Smooth muscle cell (in vitro differentiated cells): Measurements from ENCODE around the gene WNK2. TPM values are rescaled to one million over a fixed set of nuclear protein-coding genes. Genes with fewer than 3 reads are reported as not detected.

Experiments used
- DNase-seq: peaks from one replicate; lab custom pipeline; 2025; ENCODE audit not compliant: unreplicated experiment; lab: John Stamatoyannopoulos, UW
- H2AFZ ChIP-seq: fragments of 200-600 bp; sonication (generic); 2 replicates; pipeline ENCODE4 v1.6.0; 2016; ENCODE audit warnings: antibody characterized with exemption, low read depth, mild to moderate bottlenecking
- H3F3A ChIP-seq: fragments of 200-600 bp; sonication (generic); 2 replicates; pipeline ENCODE4 v1.6.0; 2017; ENCODE audit warnings: antibody characterized with exemption, low read depth
- H3K27ac ChIP-seq: fragments of 200-600 bp; sonication (generic); 2 replicates; pipeline ENCODE4 v1.5.1; 2016; ENCODE audit warnings: low read depth, mild to moderate bottlenecking
- H3K27me3 ChIP-seq: fragments of 200-600 bp; sonication (generic); 2 replicates; pipeline ENCODE4 v1.6.1; 2016; ENCODE audit warnings: low read depth, mild to moderate bottlenecking
- H3K36me3 ChIP-seq: fragments of 200-600 bp; sonication (generic); 2 replicates; pipeline ENCODE4 v1.5.1; 2016; ENCODE audit warnings: low read depth
- H3K4me1 ChIP-seq: fragments of 200-600 bp; sonication (generic); 2 replicates; pipeline ENCODE4 v1.5.1; 2016; ENCODE audit warnings: low read depth
- H3K4me2 ChIP-seq: fragments of 200-600 bp; sonication (generic); 2 replicates; pipeline ENCODE4 v1.6.0; 2016; ENCODE audit warnings: mild to moderate bottlenecking
- H3K4me3 ChIP-seq: fragments of 200-600 bp; sonication (generic); 2 replicates; pipeline ENCODE4 v1.5.1; 2016; ENCODE audit warnings: mild to moderate bottlenecking
- H3K79me2 ChIP-seq: fragments of 200-600 bp; sonication (generic); 2 replicates; pipeline ENCODE4 v1.6.0; 2016; ENCODE audit warnings: low read depth, mild to moderate bottlenecking
- H3K9ac ChIP-seq: fragments of 200-600 bp; sonication (generic); 2 replicates; pipeline ENCODE4 v1.6.0; 2016; ENCODE audit warnings: low read depth
- H3K9me3 ChIP-seq: fragments of 200-600 bp; sonication (generic); replicated peaks from 2 replicates; pipeline ENCODE4 v1.5.1; 2016; ENCODE audit warnings: low read depth
- H4K20me1 ChIP-seq: fragments of 200-600 bp; sonication (generic); 2 replicates; pipeline ENCODE4 v1.6.0; 2016; ENCODE audit warnings: low read depth
- WGBS: methylation state at CpG from one replicate; pipeline ENCODE4 v1.1.7; 2016; ENCODE audit warnings: low lambda C conversion rate; 5-methylcytosine and 5-hydroxymethylcytosine counted together
- polyA plus RNA-seq: library from polyadenylated mRNA; unstranded; fragments of >200 nt; fragmentation: Nextera tagmentation; extraction: Ambion mirVana; gene quantifications from 2 replicates; pipeline ENCODE4 v1.2.1, GENCODE V29; 2016
- total RNA-seq: library from RNA; depleted of rRNA; stranded (reverse); fragments of >200 nt; gene quantifications from 2 replicates; pipeline ENCODE4 v1.2.3, GENCODE V29; 2014
- TF ChIP-seq, protein P1 (sequence below): fragments of 200-600 bp; sonication (generic); IDR thresholded peaks from 2 replicates; pipeline ENCODE4 v1.5.1; 2017; ENCODE audit warnings: borderline replicate concordance, mild to moderate bottlenecking, antibody characterized with exemption; ENCODE audit not compliant: insufficient read depth, poor library complexity, severe bottlenecking

The WNK2 gene
- total and polyA plus RNA-seq, 2 experiments from 2014 or later, result 0.27 to 0.31 TPM

DNA sequence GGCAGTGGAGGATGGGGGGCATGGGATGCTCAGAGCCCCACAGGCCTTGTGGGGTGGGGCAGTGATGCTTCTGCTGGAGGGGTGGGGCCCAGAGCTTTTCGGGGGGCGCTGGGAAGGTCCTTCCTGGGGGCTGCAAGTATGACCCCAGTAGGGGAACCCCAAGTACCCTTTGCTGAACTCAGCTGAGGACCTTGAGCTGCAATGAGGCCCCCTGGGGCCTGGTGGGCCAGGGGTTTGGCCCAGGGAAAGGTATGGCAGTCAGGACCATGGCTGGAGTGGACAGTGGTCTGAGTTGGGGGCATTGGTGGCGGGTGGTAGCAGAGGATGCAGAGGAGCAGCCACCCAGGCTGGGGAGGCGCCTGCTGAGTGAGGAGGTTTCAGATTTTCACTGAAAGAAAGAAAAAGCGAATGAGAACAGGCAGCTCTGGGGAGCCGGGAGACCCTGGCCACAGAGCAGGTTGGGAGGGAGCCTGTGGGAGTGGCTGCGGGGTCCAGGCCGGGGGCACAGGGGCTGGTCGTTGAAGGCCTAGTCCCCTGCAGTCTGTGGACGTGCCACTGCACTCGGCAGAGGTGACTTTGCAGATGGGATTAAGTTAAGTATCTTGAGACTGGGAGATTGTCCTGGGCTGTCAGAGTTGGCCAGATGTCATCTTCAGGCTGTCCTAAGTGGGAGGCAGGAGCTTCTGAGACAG lies 19.2 kb downstream of the WNK2 start:
- H3F3A ChIP-seq, result no peaks in the 10 kb centered on the region
- no peak overlapping the region for H3K27ac ChIP-seq
- no peak overlapping the region for H3K4me3 ChIP-seq
- 92% methylated on average over 10 of the region's 11 CpGs for WGBS
- TF ChIP-seq, protein P1, sequence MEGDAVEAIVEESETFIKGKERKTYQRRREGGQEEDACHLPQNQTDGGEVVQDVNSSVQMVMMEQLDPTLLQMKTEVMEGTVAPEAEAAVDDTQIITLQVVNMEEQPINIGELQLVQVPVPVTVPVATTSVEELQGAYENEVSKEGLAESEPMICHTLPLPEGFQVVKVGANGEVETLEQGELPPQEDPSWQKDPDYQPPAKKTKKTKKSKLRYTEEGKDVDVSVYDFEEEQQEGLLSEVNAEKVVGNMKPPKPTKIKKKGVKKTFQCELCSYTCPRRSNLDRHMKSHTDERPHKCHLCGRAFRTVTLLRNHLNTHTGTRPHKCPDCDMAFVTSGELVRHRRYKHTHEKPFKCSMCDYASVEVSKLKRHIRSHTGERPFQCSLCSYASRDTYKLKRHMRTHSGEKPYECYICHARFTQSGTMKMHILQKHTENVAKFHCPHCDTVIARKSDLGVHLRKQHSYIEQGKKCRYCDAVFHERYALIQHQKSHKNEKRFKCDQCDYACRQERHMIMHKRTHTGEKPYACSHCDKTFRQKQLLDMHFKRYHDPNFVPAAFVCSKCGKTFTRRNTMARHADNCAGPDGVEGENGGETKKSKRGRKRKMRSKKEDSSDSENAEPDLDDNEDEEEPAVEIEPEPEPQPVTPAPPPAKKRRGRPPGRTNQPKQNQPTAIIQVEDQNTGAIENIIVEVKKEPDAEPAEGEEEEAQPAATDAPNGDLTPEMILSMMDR, result no peak
- H3K9me3 ChIP-seq, result no peaks in the 10 kb centered on the region
- no peaks in the 10 kb centered on the region for H3K36me3 ChIP-seq
- no peak overlapping the region for H3K9ac ChIP-seq
- no peak overlapping the region for H2AFZ ChIP-seq
- H4K20me1 ChIP-seq, result no peaks in the 10 kb centered on the region
- no peaks in the 10 kb centered on the region for H3K4me1 ChIP-seq
- no peak for DNase-seq
- no peaks in the 10 kb centered on the region for H3K27me3 ChIP-seq
- no peaks in the 10 kb centered on the region for H3K79me2 ChIP-seq
- H3K4me2 ChIP-seq, result no peak overlapping the region

DNA sequence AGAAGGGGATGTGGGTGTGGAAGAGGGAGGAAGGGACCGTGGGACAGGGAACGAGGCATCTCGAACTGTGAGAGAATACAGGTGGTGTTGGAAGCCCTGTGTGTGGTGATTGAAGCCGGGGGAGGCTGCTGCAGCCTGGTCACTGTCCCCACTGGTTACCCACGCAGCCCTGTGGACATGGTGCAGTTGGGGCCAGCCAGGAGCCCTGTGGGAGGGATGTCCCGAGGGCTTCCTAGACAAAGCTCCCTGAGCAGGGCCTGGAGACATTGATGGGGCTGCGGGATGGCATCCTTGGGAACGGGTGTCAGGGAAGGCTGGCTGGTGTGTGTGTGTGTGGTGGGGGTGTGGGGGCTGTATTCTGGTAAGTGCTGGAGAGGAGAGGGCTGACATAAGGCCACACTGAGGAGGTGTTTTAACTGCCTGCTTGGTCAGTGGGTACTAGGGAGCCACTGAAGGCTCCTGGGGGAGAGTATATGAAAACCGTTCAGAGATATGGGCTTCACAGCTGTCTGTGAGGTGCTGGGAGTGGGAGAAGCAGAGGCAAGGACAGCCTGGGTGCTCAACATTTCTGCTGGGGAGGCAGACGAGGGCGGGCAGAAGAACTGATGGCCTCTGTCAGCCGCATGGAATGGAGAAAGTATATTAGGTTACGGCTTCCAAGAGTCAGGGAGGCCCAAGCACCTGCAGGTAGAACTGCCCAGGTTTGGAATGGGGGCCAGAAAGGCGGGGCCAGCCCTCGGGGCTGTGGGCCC lies 20.0 kb downstream of the WNK2 start:
- TF ChIP-seq, protein P1, result no peak
- Histone ChIP-seq H3F3A (no peaks in the 10 kb centered on the region), H3K79me2 (no peaks in the 10 kb centered on the region), H3K27me3 (no peaks in the 10 kb centered on the region), H3K4me2 (no peak overlapping the region), H3K36me3 (no peaks in the 10 kb centered on the region), H3K9me3 (no peaks in the 10 kb centered on the region), H3K27ac (no peak overlapping the region), H3K4me3 (no peak overlapping the region), H3K4me1 (no peaks in the 10 kb centered on the region), H3K9ac (no peak overlapping the region), H2AFZ (no peak overlapping the region), H4K20me1 (no peaks in the 10 kb centered on the region)
- 94% methylated on average over 15 of the region's 15 CpGs for WGBS
- DNase-seq, result no peak

DNA sequence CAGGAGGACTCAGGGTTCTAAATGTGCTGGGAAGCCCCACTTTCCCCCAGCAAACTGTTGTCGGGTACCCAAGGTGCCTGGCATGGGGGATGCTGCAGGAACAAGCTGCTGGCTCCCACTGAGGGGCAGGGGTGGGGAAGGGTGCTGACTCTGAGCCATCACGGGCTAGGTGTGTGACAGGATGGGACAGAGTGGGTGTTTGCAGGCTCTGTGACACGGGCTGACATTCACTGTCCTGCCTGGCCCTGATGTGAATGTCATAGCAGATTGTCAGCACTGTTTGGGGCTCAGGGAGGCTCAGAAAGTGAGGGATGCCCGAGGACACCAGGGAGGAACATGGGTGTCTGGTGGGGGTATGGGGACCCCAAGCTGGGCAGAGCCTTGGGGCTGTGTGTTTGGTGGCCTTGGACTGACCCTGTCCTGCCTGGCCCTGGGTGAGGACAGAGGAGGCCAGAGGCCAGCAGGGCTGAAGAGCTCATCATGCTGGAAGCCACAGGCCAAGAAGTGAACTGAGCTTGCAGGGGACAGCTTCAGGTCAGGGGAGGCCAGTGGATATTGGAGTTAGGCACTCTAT lies 20.6 kb downstream of the WNK2 start:
- Histone ChIP-seq H2AFZ (no peak overlapping the region), H4K20me1 (no peaks in the 10 kb centered on the region), H3K36me3 (no peaks in the 10 kb centered on the region), H3K27me3 (no peaks in the 10 kb centered on the region), H3F3A (no peaks in the 10 kb centered on the region), H3K79me2 (no peaks in the 10 kb centered on the region), H3K27ac (no peak overlapping the region), H3K4me1 (no peaks in the 10 kb centered on the region), H3K4me2 (no peak overlapping the region), H3K9me3 (no peaks in the 10 kb centered on the region), H3K9ac (no peak overlapping the region), H3K4me3 (no peak overlapping the region)
- TF ChIP-seq, protein P1, result no peak
- DNase-seq, result no peak
- 98% methylated on average over 4 of the region's 4 CpGs for WGBS
